HG03342 (cell line): ENCODE measurements around the gene ZNF609.

Source experiments
- ATAC-seq: cut with Tn5 transposase; IDR thresholded peaks from one replicate; pipeline ENCODE4 v1.9.1; 2021; ENCODE audit warnings: mild to moderate bottlenecking, moderate library complexity; ENCODE audit not compliant: unreplicated experiment

ZNF609 gene

GRCh38 chr15:64532521-64533315, 72.3 kb downstream of the ZNF609 start:
- no peak for ATAC-seq

GRCh38 chr15:64535460-64536243, 75.3 kb downstream of the ZNF609 start:
- ATAC-seq = no peak

GRCh38 chr15:64536244-64536836, 76.0 kb downstream of the ZNF609 start:
- ATAC-seq = no peak

DNA sequence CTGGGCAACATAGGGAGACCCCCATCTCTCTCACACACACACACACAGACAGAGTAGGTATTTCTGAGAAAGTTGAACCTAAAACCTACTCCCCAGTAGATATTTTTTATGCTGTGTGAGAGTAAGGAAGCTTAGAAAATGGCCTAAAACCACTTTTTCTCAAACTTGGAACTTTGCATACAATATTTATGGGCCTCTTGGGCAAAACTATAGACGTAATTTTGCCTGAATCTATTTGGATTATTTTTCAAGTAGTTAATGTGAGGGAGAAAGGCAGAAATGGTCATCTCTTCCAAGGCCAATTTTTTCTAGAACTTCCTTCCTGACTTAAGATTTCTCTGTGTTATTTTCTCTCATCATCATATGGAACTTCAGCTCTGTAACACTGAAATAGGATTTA, 81.7 kb downstream of the ZNF609 start:
- no peak for ATAC-seq

- ATAC-seq = no peak
Measured at GRCh38 chr15:64544450-64544849, 84.1 kb downstream of the ZNF609 start.

GRCh38 chr15:64547275-64547674, 86.9 kb downstream of the ZNF609 start:
- ATAC-seq = no peak

DNA sequence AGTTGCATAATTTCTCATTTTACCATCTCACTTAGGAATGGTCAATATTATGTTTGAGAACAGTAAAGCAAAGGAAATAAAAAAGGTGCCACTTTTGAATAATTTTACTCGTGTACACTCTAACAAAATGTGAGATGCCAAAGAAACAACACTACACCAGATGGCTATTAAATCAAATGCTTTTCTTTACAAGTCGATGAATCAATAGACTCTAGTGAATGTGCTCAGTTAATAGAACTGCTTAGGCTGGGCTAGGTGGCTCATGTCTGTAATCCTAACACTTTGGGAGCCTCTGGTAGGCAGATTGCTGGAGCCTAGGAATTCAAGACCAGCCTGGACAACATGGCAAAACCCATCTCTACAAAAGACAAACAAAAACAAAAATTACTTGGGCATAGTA, 87.9 kb downstream of the ZNF609 start:
- no peak for ATAC-seq

GRCh38 chr15:64549860-64550259, 89.5 kb downstream of the ZNF609 start:
- no peak for ATAC-seq

- ATAC-seq = no peak
Measured at GRCh38 chr15:64552281-64552948, 92.0 kb downstream of the ZNF609 start.

DNA sequence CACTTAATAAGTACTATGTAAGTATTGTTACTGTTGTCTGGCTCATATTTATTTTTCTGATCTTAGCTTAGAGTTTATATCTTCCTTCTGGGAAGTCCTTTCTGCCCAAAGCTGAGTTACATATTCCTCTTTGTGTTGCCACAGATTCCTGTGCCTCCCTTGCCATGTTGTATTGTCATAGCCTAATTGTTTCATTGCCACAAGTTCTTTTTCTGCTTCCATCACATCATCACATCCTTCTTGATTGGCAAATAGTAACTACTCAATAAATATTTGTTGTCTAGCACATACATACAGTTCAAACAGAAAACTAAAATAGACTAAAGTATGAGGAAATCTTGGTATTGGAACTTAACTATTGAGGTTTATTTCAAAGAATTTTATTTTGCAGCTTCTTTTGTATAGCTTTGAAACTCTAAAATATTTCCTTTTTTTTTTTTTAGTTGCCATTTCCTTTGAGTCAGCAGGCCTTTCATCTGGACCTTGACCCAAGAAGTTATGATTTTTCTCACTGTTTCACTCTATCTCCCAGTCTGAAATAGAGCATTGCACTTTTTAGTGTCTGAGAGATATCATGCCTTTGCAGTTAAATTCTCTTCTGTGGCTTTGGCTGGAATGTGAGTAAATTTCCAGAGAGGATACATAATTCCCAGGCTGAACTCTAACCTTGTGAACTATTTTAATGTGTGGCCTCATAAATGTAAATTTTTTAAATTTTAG, 98.2 kb downstream of the ZNF609 start:
- ATAC-seq = no peak

DNA sequence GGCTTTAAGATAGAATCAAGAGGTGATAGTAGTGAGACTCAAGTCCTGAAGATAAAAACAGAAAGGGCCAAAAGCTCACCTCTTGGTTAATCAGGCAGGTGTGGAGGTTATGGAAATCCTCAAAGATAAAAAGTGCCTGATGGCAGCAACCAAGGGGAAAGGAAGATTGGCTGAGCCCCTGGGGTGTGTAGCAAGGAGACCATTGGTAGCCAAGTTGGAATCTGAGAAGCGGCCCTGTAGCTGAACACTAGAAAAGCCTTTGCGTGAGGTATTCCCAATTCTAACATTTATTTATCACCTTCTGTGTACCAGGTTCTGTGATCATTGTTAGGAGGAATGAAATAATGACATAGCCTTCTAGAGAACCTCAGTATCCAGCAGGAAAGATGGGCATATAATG, 98.9 kb downstream of the ZNF609 start:
- ATAC-seq = no peak

- no peak for ATAC-seq
Measured at GRCh38 chr15:64560501-64560900, 100.1 kb downstream of the ZNF609 start.

- ATAC-seq = no peak
Measured at GRCh38 chr15:64560998-64561397, 100.6 kb downstream of the ZNF609 start.

DNA sequence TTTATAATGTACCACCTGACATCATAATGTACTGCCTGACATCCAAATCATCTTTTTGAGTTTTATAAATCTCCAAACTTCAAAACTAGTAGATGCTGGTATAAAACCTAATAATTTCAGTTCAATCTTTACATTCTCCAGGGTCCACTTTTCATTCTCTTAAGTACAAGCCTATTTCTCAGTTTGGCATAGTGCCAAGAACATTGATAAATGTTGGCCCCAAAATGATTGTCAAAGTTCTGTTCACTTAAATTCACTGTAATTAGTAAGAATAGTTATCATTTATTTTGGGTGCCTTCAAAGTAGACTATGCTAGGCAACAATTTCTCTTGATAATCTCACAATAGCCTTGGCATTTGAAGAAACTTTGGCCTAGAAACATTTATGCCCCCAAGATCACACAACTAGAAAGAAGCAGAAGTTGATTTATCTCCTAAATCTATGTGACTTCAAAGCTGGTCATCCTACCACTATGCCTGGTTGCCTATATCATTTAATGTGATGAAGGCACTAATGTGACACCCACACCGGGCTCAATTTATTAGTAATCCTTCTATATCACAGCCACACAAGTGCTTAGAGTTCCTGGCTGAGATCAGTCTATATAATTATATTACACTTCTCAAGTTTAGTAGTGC, 101.7 kb downstream of the ZNF609 start:
- no peak for ATAC-seq

DNA sequence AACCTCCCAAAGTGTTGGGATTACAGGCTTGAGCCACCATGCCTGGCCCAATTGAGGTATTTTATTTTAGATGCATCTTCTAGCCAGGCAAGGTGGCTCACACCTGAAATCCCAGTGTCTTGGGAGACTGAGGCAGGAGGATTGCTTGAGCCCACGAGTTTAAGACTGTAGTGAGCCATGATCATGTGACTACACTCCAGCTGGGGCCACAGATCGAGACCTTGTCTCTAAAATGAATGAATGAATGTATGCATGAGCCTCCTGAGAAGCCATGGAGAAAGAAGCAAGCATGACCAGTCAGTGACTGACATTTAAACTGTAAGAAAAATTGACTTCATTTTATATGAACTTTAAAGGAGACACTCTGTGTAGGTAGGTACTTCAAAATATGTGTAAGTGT, 105.7 kb downstream of the ZNF609 start:
- ATAC-seq = no peak

- no peak for ATAC-seq
Measured at GRCh38 chr15:64566629-64567427, 106.5 kb downstream of the ZNF609 start.

- ATAC-seq = no peak
Measured at GRCh38 chr15:64568765-64569164, 108.4 kb downstream of the ZNF609 start.

GRCh38 chr15:64571857-64572291, 111.5 kb downstream of the ZNF609 start:
- ATAC-seq = peak; percentile 62

GRCh38 chr15:64572856-64573255, 112.5 kb downstream of the ZNF609 start:
- ATAC-seq = no peak
